Nucleus accumbens (tissue), 56 donors: ENCODE measurements around the gene CFAP99.
"Not testable (repeated sequence)": the region's sequence is repeated elsewhere in the genome, so short reads cannot be mapped to it uniquely, and the experiment has no call there.

ENCODE experiments used
- DNase-seq, 56 donors: peaks; one replicate each; lab custom pipeline; 2025; lab: John Stamatoyannopoulos, UW

Gene CFAP99

GRCh38 chr4:2427383-2428334 is 8.9 kb downstream of the CFAP99 start:
- no peak for DNase-seq

- no peak for DNase-seq
These were observed 9.9 kb downstream of the CFAP99 start for GRCh38 chr4:2428496-2429213.

GRCh38 chr4:2429945-2430757 is 11.4 kb downstream of the CFAP99 start:
- DNase-seq = not testable (repeated sequence)

GRCh38 chr4:2432004-2432403 is 13.2 kb downstream of the CFAP99 start:
- no peak for DNase-seq

GRCh38 chr4:2432991-2433530 is 14.3 kb downstream of the CFAP99 start:
- DNase-seq = peak; percentile 26 to 96 (median 77)

GRCh38 chr4:2433609-2434350 is 15.0 kb downstream of the CFAP99 start:
- DNase-seq = peak in 25 of 56 donors; percentile 18 to 67 (median 40)

- DNase-seq = no peak
These were observed 15.7 kb downstream of the CFAP99 start for GRCh38 chr4:2434420-2434819.

- DNase-seq = peak in 32 of 56 donors; percentile 16 to 79 (median 44)
These were observed 17.5 kb downstream of the CFAP99 start for GRCh38 chr4:2436301-2436700.

- DNase-seq = no peak
These were observed 18.2 kb downstream of the CFAP99 start for GRCh38 chr4:2436761-2437474.

- no peak for DNase-seq
These were observed 18.9 kb downstream of the CFAP99 start for GRCh38 chr4:2437475-2438215.

- peak in 18 of 56 donors; percentile 10 to 70 (median 33) for DNase-seq
These were observed 20.3 kb downstream of the CFAP99 start for GRCh38 chr4:2438822-2439718.

- DNase-seq = peak in 3 of 56 donors; percentile 25 to 38 (median 29)
These were observed 22.8 kb downstream of the CFAP99 start for GRCh38 chr4:2441393-2442174.

GRCh38 chr4:2442175-2442993 is 23.6 kb downstream of the CFAP99 start:
- DNase-seq = no peak

GRCh38 chr4:2443061-2443730 is 24.4 kb downstream of the CFAP99 start:
- DNase-seq = no peak
